HuH-7 (cell line): Measurements from ENCODE around the gene MRAS.
"Not testable (repeated sequence)": the region's sequence is repeated elsewhere in the genome, so short reads cannot be mapped to it uniquely, and the experiment has no call there.

Experiments
- DNase-seq: peaks from one replicate; pipeline ENCODE4 v3.0.0; 2011; ENCODE audit warnings: low spot score

Gene MRAS

DNA sequence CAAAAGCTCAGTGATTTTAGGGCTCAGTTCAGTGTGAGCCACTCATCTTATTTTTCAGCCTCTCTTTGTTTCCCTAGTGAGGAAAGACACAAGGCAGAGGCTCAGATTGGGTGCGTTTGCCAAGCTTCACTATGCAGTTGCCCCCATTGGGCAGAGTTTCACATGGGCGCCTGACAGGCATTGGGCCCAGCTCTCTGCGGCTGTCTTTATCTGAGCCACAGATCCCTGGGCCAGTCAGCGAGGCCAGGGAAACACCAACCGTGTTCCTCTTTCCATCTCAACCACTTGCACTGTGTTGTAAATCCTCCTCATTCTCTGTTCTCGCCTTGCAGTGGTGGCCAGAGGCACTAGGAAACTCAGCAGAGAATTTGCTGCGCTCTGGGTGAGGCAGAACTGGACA lies 96.9 kb downstream of the MRAS start:
- DNase-seq = no peak

DNA sequence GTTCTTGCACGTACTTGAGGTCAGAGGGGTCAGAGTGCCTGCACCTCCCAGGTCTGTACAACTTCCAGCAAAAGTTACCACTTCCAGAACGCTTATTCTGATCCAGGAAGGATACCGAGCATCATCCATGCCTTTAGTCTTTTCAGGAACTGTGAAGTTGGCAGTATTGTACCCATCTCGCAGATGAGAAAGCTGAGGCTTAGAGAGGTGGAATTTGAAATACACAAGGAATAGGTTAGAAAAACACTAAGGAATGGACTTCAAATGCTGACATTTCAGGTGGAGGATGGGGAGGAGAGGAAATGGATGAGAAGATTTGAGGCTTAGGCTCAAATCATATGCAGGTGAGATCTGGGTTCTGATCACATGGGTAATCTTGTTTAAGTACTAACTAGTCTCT lies 97.3 kb downstream of the MRAS start:
- DNase-seq = no peak

DNA sequence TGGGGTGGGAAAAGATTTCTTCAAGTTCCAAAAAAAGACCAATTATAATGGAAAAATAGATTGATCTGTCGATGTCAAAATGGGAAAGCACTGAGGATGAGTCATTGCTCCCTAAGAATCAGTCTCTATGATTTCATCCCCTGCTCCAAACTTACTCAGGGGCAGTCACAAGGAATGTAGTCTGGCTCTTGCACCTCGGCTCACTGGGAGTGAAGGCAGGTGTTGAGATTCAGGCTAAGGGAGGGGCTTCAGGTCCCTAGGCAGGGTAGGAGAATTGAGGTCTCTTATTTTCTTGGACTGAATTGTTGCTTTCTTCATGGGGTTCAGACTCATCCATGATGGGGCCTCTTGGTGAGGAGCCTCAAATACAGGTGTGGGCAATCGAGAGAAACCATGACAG lies 100.3 kb downstream of the MRAS start:
- no peak for DNase-seq

DNA sequence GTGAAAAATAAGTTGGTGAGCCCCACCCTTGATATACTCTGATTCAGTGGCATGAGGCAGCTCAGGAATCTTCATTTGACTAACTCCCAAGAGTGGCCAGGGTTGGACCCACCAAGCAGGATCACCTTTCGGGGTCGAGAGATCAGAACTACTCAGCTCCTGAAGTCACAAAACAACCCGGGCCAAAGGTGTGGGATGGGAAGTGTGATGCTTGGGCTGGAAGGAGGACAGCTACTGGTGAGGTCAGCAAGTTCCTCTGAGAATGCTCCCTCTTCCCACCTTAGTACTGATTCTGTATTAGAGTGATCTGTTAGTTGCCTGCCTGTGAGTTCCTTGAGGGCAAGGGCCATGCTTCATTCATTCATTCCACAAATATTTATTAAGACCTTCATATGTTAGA lies 101.1 kb downstream of the MRAS start:
- no peak for DNase-seq

DNA sequence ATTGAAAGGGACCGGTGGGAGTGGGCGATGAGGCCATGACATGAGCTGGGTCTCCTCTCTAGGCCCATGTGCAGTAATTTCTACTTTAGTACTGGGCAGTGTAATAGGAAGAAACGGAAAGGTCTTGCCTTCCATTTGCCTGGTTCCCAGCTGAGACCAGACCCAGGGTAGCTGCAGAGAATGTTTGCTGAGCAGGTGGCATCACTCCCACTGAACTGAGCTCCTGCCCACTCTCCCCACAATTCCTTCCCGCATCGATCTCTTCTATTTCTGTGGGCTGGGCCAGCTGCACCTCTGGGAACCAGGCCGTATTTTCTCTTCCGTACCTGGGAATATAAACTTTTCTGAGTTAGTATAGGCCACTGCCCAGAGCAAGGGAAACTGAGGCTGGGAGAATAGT lies 101.8 kb downstream of the MRAS start:
- DNase-seq = no peak

DNA sequence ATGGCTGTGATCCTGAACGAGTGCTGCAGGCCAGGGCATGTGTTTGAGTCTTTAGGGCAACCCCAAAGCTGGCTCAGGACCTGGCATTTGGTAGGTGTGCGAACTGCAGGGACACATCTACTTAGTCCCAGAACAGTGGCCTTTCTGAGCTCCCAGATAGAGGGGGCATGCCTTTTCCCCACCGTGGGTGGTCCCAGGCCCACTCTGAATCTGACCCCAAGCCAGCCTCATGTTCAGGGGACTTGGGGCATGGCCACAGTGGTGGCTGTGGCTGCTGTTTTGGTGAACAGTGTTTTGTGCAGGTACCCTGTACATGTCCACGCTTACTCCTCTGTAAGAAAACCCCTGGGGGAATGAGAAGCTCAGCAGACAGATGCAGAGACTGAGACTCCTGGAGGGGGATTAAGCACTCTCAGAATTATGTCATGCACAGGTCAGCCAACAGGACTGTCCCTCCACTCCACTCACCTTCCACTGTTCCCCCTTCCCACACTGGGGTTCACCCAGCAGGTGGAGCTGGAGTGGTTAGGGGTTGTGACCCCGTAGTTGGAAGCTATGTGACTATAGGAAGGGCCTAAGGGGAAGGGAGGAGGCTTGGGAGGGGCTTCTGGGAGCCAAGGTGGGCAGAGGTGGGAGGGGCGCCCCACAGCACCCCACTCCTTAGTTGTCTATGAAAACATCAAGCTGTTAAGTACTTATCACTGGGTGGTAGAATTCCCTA lies 102.5 kb downstream of the MRAS start:
- no peak for DNase-seq

DNA sequence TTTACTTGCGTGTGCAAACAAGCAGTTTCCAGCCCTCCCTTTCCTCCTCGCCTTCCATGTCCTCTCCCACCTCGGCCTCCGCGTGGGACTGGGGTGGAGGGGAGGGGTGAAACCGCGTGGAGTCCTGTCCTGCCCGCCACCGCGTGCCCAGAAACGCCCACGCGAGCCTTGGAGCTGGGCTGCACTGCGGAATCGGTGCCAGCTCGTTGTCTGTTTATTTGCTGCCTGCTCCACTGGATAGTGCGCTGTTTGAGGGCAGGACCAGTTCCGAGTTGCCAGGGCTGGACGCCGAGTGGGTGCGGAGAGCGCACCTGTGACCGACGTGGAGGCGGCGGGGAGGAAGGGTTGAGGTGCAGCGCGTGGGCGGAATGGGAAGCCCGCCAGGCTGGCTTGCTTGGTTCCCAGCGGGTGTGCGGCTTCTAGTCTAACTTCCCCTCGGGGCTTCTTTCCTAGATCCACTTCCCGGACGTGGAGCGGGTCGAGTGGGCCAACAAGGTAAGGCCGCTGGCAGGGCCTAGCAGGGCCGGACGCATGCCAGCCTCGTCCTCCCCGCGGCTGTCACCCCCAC lies 103.3 kb downstream of the MRAS start:
- no peak for DNase-seq

DNA sequence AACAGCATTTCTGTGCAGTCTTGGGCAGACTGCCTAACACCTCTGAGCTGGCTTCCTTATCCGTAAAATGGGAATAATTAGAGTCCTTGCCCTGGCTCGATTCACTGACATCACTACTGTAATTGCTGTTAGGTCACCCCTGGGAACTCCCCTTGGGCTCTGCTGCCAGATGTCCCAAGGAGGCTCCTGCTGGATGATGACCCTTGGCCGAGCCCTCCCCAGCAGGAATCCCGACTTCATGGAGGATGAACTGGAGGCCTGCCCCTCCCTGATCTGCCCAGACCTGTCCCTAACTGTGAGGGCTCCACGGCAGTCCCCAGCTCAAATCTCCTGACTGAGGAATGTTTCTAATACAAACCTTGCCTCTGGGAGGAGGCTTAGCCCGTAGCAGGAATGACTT lies 104.1 kb downstream of the MRAS start:
- no peak for DNase-seq

DNA sequence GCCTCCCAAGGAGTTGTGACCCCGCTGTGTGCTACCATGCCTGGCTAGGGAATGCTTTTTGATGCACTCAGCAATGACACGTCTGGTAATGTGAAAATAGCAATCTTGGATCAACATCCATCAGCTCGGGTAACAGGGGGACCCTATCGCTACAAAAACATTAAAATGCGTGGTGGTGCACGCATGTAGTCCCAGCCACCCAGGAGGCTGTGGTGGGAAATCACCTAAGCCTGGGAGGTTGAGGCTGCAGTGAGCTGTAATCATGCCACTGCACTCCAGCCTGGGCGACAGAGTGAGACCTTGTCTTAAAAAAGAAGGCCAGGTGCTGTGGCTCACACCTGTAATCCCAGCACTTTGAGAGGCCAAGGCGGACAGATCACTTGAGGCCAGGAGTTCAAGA lies 105.6 kb downstream of the MRAS start:
- not testable (repeated sequence) for DNase-seq
